Epithelial cell of prostate (primary cell): ENCODE data around the gene CAMK2B.

Experiments used
- DNase-seq: peaks from one replicate; pipeline ENCODE4 v3.0.0-alpha.2; 2011; ENCODE audit warnings: low read depth, low spot score
- H3K27ac ChIP-seq: fragments of 450-650 bp; 2 replicates; pipeline ENCODE4 v1.5.1; 2017; ENCODE audit warnings: mild to moderate bottlenecking

The CAMK2B gene

GRCh38 chr7:44325201-44325671 is at the start of gene CAMK2B:
Gene CAMK2B, minus strand, starts transcription at chr7:44325594. Its CDS starts 173 bp downstream, at chr7:44325421.
- no peak within 1 kb of the TSS for H3K27ac ChIP-seq

GRCh38 chr7:44374007-44374763 is 48.8 kb upstream of the CAMK2B start:
- H3K27ac ChIP-seq: no peak overlapping the region
- no peak for DNase-seq

More at GRCh38 chr7:44325201-44325671, at the start of gene CAMK2B:
- DNase-seq: no peak

DNA sequence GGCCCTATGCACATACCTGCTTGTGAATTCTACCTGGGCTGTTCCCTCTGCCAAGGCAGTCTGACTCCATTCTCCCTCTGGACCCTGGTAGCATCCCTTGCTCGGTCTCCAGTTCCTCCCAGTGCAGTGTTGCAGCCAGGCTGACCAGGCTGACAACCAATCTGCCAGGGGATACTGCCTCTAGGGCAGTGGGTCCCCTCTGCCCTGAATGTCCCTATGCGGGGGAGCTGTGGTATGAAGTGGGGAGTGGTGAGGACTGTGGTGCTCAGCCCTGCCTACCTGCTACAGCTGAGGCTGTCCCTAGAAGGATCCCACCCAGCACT is 48.0 kb upstream of the CAMK2B start:
- no peak for DNase-seq

DNA sequence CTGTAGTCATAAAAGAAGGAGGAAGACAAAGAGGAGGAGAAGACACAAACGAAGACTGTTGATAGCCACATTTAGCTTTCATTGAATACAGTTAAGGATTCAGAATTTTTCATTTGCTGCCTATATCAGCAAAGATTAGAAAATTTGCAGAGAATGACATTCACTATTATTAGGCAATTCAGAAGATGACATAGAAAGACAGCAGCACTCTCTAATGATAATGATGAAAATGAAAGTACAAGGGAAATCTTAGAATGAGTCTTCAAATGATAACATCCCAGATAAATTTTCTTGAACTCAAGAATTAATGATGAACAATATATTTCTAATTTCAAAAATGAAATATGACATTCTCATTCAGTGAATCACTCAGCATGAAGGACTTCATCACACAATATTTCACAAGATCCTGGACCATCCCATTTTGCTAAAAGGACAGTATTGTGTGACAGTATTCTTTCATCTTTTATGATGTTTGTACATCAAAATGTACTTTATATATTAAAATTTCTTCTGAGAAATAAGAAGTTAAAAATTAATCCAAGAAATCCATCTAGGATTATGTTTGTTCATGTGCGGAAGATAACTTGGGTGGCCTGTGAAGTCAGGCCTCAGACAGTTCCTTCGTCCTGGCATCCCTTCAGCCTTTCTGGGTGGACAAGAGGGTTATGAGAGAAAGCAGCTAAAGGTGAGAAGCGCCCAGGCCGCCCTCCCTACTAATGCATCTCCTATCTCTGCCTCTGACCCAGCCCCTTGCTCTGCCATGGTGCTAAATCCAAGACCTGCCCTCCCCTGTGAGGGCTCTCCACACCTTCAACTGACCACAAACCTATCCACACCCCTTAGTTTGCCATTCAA is 47.4 kb upstream of the CAMK2B start:
- DNase-seq: no peak
- peak overlapping the region; percentile 10 for H3K27ac ChIP-seq

More for the DNA sequence above, 48.0 kb upstream of the CAMK2B start:
- H3K27ac ChIP-seq: peak overlapping the region; percentile 10

GRCh38 chr7:44368885-44369284 is 43.5 kb upstream of the CAMK2B start:
- H3K27ac ChIP-seq: no peak overlapping the region
- no peak for DNase-seq

- H3K27ac ChIP-seq: no peak overlapping the region
- DNase-seq: no peak
Observed at GRCh38 chr7:44368455-44368854, 43.1 kb upstream of the CAMK2B start.

DNA sequence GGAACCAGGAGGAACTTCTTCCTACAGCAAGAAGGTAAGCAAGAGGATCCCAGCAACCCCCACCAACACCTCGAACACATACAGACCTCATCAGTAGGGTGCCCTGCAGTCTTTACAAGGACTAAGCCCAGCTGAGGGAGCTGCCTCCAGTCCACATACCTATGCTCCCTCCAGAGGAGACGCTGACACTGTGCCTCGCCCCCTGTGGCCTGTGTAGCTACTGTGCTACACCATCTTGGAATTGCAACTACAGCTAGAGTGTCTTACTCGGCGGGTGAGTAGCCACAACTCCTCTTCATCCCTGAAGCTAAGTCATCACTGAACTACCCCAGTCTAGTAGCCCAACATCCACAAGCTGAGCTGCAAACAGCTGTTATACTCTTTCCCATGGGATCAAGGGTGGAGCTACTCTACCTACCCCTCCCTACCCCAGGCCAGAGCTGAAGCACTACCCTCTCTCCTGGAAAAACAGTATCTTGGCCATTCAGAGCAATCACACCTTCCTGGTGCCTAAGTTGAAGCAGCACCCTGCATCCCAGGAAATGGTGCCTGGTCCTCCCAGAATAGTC is 42.2 kb upstream of the CAMK2B start:
- H3K27ac ChIP-seq: no peak overlapping the region
- DNase-seq: no peak

DNA sequence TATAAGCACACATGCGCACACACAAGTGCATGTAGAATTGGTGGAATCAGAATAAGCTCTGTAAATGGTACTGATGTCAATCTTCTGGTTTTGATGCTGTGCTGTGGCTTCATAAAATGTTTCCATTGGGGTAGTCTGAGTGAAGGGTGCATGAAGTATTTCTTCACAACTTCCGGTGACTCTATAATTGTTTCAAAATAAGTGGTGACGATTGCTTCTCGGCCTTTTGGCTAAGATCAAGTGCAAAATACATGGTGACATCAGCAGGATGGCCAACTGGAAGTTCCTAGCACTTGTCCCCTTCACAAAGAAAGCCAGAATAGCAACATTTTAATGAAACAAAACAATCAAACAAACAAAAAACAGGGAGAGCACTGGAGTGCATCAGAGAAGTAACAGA is 41.6 kb upstream of the CAMK2B start:
- no peak for DNase-seq
- no peak overlapping the region for H3K27ac ChIP-seq

GRCh38 chr7:44353668-44354067 is 28.3 kb upstream of the CAMK2B start:
- no peak for DNase-seq
- H3K27ac ChIP-seq: no peak overlapping the region

DNA sequence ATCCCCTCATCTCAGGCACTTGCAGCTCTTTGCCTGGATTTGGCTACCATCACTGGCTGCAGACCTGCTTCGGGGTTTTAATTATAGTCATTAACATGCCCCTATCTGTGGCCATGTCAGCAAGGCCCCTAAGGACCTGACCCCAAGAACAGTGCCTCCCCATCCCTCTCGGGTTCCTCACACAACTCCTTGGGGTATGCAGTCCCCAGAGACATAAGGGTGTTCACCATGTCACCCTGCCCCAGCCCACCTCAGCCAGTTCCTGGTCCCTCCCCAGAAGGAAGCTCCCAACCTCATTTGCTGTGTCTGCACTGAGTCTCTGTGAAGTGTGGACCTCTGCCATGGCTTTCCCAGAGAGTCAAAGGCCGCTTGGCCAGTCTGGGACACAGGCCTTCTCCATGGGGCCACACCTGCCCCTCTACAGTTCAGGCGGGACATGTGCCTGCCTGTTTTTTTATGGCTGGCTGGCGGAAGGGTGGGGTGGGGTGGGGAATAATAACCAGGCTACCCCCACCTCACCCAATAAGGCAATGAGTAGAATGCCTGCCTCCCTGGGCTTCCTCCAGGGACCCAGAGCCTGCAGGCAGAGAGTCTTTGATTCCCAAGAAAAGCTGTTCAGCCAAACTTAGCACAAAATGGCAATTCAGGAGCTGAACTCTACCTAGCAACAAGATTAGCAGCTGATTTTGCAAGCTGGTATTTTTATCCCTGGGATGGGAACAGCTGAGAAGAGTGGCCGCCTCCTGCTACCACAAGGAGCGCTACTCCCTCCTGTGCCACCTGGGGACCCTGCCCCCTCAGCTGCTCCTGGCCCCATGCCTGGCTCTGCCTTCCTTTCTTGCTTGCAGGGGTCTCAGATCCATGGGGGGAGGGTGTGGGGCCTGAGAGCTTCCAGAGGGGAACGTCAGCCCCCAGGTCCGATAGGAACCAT is 23.7 kb upstream of the CAMK2B start:
- H3K27ac ChIP-seq: no peak overlapping the region
- no peak for DNase-seq

GRCh38 chr7:44348300-44348699 is 22.9 kb upstream of the CAMK2B start:
- no peak overlapping the region for H3K27ac ChIP-seq
- no peak for DNase-seq

- DNase-seq: no peak
- H3K27ac ChIP-seq: no peak overlapping the region
Observed at GRCh38 chr7:44347546-44348114, 22.2 kb upstream of the CAMK2B start.

DNA sequence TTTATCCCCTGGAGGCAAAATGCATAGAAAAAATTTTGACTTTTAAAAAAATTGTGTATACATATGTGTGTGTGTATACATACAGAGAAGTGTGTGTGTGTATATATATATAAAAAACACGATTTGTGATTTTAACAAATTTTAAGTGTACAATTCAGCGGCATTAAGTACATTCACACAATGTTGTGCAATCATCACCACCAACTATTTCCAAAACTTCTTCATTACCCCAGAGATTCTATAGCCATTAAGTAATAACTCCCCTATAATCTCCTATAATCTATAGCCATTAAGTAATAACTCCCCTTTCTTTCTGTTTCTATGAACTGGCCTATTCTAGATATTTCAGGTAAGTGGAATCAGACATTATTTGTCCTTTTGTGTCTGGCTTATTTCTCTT is 20.7 kb upstream of the CAMK2B start:
- H3K27ac ChIP-seq: no peak overlapping the region
- DNase-seq: no peak

DNA sequence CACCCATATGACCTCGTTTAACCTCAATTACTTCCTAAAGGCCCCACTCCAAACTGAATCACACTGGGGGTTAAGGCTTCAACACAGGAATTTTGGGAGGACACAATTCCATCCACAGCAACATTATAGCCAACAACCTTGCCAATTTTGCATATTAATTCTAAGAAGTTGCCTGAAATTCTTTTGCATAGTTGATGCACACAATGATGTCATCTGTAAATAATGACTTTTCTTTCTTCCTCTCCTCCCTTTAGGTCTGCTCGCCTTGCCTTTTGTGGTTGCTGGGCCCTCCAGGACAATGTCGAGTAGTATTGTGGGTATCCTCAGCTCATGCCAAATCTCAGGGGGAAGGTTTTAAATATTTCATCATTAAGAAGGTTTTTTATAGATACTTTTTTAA is 16.0 kb upstream of the CAMK2B start:
- no peak for DNase-seq
- no peak overlapping the region for H3K27ac ChIP-seq

DNA sequence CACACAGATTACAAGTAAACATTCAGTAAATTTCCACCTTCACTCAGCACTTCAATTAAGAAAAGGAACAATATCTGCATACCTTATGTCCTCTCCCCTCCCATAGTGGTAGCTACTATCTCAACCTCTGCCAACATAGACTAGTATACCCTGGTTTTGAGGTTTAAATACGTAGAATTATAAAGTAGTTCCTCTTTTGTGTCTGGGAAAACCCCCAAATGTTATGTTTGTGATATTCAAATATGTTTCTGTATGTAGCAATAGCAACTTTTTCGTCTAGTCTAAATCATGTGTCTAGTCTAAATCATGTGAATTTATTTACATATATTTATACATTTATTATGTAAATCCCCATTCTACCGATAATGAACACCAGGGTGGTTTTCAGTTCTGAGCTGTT is 13.2 kb upstream of the CAMK2B start:
- no peak for DNase-seq

DNA sequence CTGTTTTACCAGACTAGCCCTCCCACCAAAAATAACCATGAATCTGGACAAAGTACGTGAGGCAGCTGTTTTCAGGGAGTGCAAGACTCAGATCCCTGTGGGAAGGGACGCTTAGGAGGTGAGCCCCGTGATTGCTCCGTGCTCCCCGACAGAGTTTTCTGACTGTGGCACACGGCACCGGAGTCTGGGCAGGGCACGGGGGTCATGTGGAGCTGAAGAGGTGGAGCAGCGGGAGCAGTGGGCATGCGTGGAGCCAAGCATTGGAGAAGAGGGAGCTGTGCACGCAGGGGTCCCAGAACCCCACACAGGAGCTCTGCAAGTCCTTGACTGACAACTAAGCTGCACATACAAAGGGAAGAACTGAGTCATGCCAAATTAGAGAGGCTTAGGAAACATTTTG is 11.1 kb upstream of the CAMK2B start:
- no peak for DNase-seq
- no peak overlapping the region for H3K27ac ChIP-seq

More for the DNA sequence above, 13.2 kb upstream of the CAMK2B start:
- no peak overlapping the region for H3K27ac ChIP-seq

DNA sequence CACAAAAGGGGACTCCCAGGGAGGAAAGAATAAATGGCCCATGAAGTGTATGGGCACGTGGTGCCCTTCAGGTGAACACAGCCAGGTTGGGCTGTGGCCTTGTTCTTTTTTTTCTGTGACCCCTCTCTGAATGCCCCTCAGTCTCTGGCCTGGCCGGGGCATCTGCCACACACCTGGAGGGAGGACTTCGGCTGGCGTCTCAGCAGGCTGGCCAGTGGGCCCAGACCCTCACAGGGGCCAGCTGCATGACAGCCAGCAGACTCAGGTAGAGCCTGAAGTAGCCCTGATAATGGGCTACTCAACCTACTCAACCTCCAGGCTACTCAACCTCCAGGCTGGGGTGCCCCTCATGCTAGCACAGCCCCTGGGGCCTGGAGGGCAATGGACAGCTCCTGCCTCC is 9.8 kb upstream of the CAMK2B start:
- H3K27ac ChIP-seq: no peak overlapping the region
- DNase-seq: no peak

- no peak for DNase-seq
- H3K27ac ChIP-seq: no peak overlapping the region
Observed at GRCh38 chr7:44334734-44335097, 9.3 kb upstream of the CAMK2B start.

DNA sequence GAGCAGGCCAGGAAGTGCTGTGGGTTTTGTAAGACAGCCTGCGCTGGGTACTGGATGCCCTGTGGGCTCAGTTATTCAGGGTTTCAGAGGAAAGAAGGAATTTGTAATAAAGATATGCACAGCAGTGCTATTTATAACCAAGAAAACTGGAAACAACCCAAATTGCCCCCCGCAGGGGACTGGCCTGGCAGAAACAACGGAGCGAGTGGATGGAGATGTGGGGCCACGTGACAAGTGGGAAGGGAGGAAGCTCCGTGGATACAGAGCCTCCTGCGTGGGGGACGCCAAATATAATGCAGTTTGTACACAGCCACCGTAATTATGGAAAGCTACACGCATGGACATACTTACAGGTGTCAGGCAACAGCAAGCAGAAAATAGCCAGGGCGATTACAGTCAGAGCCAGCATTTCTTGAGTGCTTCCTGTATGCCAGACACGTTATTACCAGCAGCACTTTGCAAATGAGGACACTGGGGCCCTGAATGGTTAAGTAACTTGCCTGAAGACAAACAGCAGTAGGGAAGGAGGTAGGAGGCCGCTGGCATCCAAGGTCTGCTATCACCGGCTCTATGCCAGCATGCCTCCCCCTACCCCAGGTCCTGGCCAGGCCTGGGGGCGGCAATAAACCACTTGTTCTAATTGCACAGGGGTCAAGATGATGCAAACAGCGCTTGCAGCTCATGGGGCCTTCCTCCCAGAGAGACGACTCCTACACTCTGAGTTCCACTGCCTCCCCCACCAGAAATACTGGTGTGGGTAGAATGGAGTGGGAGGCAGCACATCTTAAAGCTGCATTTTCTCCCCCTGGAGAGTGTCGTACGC is 8.7 kb upstream of the CAMK2B start:
- H3K27ac ChIP-seq: no peak overlapping the region
- DNase-seq: no peak
